Neural progenitor cell (in vitro differentiated cells): ENCODE data around the gene NAV1.

ENCODE experiments used
- EZH2 ChIP-seq: fragments of 200-600 bp; sonication (generic); IDR thresholded peaks from 2 replicates; pipeline ENCODE4 v1.6.1; 2017; ENCODE audit warnings: antibody characterized with exemption, mild to moderate bottlenecking, moderate library complexity
- EZH2phosphoT487 ChIP-seq: fragments of 200-600 bp; sonication (generic); IDR thresholded peaks from 2 replicates; pipeline ENCODE4 v1.6.1; 2017; ENCODE audit warnings: antibody characterized with exemption
- TF ChIP-seq, protein P1 (sequence below): fragments of 200-600 bp; sonication (generic); IDR thresholded peaks from 2 replicates; pipeline ENCODE4 v1.5.1; 2017; ENCODE audit warnings: antibody characterized with exemption, mild to moderate bottlenecking

DNA sequence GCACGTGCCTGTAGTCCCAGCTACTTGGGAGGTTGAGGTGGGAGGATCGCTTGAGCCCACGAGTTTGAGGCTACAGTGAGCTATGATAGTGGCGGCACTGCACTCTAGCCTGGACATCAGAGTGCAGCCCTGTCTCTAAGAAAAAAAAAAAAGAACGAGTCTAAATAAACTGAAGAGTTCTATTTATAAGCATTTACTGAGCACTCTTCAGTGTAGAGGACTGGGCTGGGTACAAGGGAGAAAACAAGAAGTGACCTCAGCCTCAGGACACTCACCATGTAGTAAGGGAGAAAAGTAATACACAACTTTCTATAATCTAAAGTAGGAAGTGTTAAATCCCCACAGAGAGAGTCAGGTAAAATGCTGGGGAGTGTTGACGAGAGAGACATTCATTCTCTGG is 35.0 kb downstream of the NAV1 start:
- TF ChIP-seq, protein P1, sequence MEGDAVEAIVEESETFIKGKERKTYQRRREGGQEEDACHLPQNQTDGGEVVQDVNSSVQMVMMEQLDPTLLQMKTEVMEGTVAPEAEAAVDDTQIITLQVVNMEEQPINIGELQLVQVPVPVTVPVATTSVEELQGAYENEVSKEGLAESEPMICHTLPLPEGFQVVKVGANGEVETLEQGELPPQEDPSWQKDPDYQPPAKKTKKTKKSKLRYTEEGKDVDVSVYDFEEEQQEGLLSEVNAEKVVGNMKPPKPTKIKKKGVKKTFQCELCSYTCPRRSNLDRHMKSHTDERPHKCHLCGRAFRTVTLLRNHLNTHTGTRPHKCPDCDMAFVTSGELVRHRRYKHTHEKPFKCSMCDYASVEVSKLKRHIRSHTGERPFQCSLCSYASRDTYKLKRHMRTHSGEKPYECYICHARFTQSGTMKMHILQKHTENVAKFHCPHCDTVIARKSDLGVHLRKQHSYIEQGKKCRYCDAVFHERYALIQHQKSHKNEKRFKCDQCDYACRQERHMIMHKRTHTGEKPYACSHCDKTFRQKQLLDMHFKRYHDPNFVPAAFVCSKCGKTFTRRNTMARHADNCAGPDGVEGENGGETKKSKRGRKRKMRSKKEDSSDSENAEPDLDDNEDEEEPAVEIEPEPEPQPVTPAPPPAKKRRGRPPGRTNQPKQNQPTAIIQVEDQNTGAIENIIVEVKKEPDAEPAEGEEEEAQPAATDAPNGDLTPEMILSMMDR = no peak
- TF ChIP-seq EZH2 (no peak), EZH2phosphoT487 (no peak)
